OCI-LY3 (cell line): ENCODE data around the gene ACTL9.

Experiments used
- H2AFZ ChIP-seq: fragments of 200-600, 300-600 bp; shearing (Covaris generic); 2 replicates; pipeline ENCODE4 v1.6.0; 2014; ENCODE audit warnings: antibody characterized with exemption, low read depth, low read length
- H3K27ac ChIP-seq: fragments of 200-600, 300-600 bp; sonication (generic); 2 replicates; pipeline ENCODE4 v1.5.1; 2014; ENCODE audit warnings: mild to moderate bottlenecking, low read length, moderate library complexity, mixed read lengths
- H3K27me3 ChIP-seq: fragments of 200-600, 300-600 bp; sonication (generic); 2 replicates; pipeline ENCODE4 v1.6.1; 2014; ENCODE audit warnings: low read depth, low read length, mixed read lengths
- H3K36me3 ChIP-seq: fragments of 200-600, 300-600 bp; sonication (generic); replicated peaks from 2 replicates; pipeline ENCODE3; 2014; ENCODE audit warnings: low read depth, low read length, mixed read lengths
- H3K4me1 ChIP-seq: fragments of 300-600, 200-600 bp; sonication (generic); 2 replicates; pipeline ENCODE4 v1.6.1; 2014; ENCODE audit warnings: low read length, mixed read lengths
- H3K4me2 ChIP-seq: fragments of 200-600, 300-600 bp; sonication (generic); 2 replicates; pipeline ENCODE4 v1.6.1; 2014; ENCODE audit warnings: low read length, mixed read lengths
- H3K4me3 ChIP-seq: fragments of 300-600, 200-600 bp; sonication (generic); 2 replicates; pipeline ENCODE4 v1.5.1; 2014; ENCODE audit warnings: antibody characterized with exemption, mild to moderate bottlenecking, low read length, moderate library complexity
- H3K79me2 ChIP-seq: fragments of 300-600, 200-600 bp; shearing (Covaris generic); 2 replicates; pipeline ENCODE4 v1.6.1; 2014; ENCODE audit warnings: mild to moderate bottlenecking, low read length, mixed read lengths
- H3K9ac ChIP-seq: fragments of 300-600, 200-600 bp; shearing (Covaris generic); 2 replicates; pipeline ENCODE4 v1.6.0; 2014; ENCODE audit warnings: mild to moderate bottlenecking, low read length, moderate library complexity
- H3K9me3 ChIP-seq: fragments of 200-600, 300-600 bp; shearing (Covaris generic); 2 replicates; pipeline ENCODE4 v1.6.1; 2014; ENCODE audit warnings: low read length, mixed read lengths; ENCODE audit not compliant: insufficient read depth
- H4K20me1 ChIP-seq: fragments of 200-600, 300-600 bp; sonication (generic); 2 replicates; pipeline ENCODE4 v1.6.1; 2016; ENCODE audit warnings: low read length, mixed read lengths; ENCODE audit not compliant: insufficient read depth
- EZH2phosphoT487 ChIP-seq: fragments of 200-600 bp; shearing (Covaris generic); IDR thresholded peaks from 2 replicates; pipeline ENCODE4 v1.6.1; 2018; ENCODE audit warnings: antibody characterized with exemption, mixed run types, low read depth
- TF ChIP-seq, protein P1 (sequence below): fragments of 200-600, 300-600 bp; sonication (generic); IDR thresholded peaks from 2 replicates; pipeline ENCODE4 v1.5.1; 2014; ENCODE audit warnings: antibody characterized with exemption, low read length, low read depth

ACTL9 gene

GRCh38 chr19:8662263-8662662 is 36.3 kb downstream of the ACTL9 start:
- Histone ChIP-seq H4K20me1 (no peaks in the 10 kb centered on the region), H3K27me3 (peaks cover 4% of the 10 kb centered on the region; the same call in 1 of the 2 replicates), H2AFZ (no peak overlapping the region), H3K4me2 (no peak overlapping the region), H3K27ac (no peak overlapping the region), H3K9me3 (no peaks in the 10 kb centered on the region), H3K9ac (no peak overlapping the region), H3K36me3 (no peaks in the 10 kb centered on the region), H3K79me2 (no peaks in the 10 kb centered on the region), H3K4me1 (no peaks in the 10 kb centered on the region), H3K4me3 (no peak overlapping the region)
- TF ChIP-seq, protein P1, sequence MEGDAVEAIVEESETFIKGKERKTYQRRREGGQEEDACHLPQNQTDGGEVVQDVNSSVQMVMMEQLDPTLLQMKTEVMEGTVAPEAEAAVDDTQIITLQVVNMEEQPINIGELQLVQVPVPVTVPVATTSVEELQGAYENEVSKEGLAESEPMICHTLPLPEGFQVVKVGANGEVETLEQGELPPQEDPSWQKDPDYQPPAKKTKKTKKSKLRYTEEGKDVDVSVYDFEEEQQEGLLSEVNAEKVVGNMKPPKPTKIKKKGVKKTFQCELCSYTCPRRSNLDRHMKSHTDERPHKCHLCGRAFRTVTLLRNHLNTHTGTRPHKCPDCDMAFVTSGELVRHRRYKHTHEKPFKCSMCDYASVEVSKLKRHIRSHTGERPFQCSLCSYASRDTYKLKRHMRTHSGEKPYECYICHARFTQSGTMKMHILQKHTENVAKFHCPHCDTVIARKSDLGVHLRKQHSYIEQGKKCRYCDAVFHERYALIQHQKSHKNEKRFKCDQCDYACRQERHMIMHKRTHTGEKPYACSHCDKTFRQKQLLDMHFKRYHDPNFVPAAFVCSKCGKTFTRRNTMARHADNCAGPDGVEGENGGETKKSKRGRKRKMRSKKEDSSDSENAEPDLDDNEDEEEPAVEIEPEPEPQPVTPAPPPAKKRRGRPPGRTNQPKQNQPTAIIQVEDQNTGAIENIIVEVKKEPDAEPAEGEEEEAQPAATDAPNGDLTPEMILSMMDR = no peak
- TF ChIP-seq EZH2phosphoT487 = no peak

DNA sequence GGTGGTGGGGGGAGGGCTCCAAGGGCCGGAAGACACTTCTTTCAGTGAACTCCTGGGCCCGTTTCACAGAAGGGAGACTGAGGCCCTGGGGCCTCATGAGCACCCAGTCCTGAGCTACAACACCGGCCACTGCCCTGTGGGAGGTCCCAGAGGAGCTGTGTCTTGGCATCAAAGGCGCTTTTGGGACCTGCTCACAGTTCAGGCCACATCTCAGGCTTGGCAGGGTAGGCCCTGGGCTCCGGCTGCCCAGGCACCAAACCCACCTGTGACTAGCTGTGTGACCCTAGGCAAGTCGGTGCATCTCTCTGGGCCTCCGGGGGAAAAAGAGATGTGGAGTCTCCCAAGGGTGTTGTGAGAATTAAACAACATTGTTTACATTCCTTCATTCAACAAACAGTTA is 38.7 kb downstream of the ACTL9 start:
- no peak overlapping the region for H3K9ac ChIP-seq
- no peaks in the 10 kb centered on the region for H3K79me2 ChIP-seq
- no peak overlapping the region for H3K4me3 ChIP-seq
- TF ChIP-seq, protein P1 = no peak
- TF ChIP-seq EZH2phosphoT487 = no peak
- no peaks in the 10 kb centered on the region for H3K9me3 ChIP-seq
- H4K20me1 ChIP-seq = no peaks in the 10 kb centered on the region
- no peak overlapping the region for H3K4me2 ChIP-seq
- no peak overlapping the region for H2AFZ ChIP-seq
- H3K27me3 ChIP-seq = peaks cover 2% of the 10 kb centered on the region; the same call in 1 of the 2 replicates
- peaks cover 4% of the 10 kb centered on the region; the same call in 1 of the 2 replicates for H3K4me1 ChIP-seq
- no peak overlapping the region for H3K27ac ChIP-seq
- H3K36me3 ChIP-seq = no peaks in the 10 kb centered on the region

DNA sequence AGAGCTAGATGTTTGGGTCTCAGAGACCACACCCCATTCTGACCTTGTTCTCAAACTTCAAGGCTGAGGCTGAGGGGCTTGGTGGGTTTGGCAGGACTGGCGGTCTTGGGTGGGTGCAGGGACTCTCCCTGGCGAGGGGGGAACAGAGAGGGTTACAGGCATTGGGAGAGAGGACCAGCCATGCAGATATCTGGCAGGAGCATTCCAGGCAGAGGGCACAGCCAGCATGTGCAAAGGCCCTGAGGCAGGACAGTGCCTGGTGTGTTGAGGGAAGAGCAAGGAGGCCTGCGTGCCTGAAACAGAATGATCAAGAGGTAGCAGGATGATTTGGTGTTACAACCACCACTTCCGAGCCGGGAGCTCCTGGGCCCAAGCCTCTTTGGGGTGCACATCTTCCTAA is 40.7 kb downstream of the ACTL9 start:
- no peak overlapping the region for H3K4me2 ChIP-seq
- no peaks in the 10 kb centered on the region for H3K27me3 ChIP-seq
- H3K9ac ChIP-seq = no peak overlapping the region
- TF ChIP-seq, protein P1 = no peak
- no peak for TF ChIP-seq EZH2phosphoT487
- no peak overlapping the region for H3K4me3 ChIP-seq
- H4K20me1 ChIP-seq = no peaks in the 10 kb centered on the region
- H2AFZ ChIP-seq = no peak overlapping the region
- H3K9me3 ChIP-seq = no peaks in the 10 kb centered on the region
- no peak overlapping the region for H3K27ac ChIP-seq
- no peaks in the 10 kb centered on the region for H3K79me2 ChIP-seq
- H3K36me3 ChIP-seq = no peaks in the 10 kb centered on the region
- peaks cover 6% of the 10 kb centered on the region; the same call in 1 of the 2 replicates for H3K4me1 ChIP-seq

DNA sequence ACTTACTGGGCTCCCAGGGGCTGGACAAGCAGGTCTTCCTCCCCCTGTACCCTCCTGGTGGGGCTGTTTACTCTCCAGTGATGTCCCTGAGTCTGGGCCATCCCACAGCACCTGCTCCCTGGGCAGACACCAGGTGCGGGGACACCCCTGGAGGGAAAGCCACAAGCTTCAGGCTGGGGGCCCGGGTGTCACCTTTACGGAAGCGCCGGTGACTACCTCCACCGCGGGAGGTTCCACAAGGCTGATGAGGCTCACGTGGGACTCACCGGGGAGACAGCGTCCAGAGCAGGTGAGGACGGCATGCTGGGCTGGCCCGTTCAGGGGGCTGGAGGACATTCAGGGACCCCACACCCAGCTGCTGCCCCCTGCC is 43.3 kb downstream of the ACTL9 start:
- Histone ChIP-seq H3K9ac (no peak overlapping the region), H3K27me3 (no peaks in the 10 kb centered on the region), H3K36me3 (no peaks in the 10 kb centered on the region), H3K27ac (no peak overlapping the region), H3K4me1 (peaks cover 6% of the 10 kb centered on the region; the same call in 1 of the 2 replicates), H2AFZ (peak overlapping the region; percentile 100), H4K20me1 (no peaks in the 10 kb centered on the region), H3K79me2 (no peaks in the 10 kb centered on the region), H3K4me3 (0 out of 2 replicates have a peak overlapping the region, but pooled peaks have one; percentile 71), H3K4me2 (peak overlapping the region; percentile 92), H3K9me3 (no peaks in the 10 kb centered on the region)
- no peak for TF ChIP-seq EZH2phosphoT487
- TF ChIP-seq, protein P1 = no peak
